Astrocyte of the cerebellum (primary cell): ENCODE data around the gene FARS2.

Experiments
- DNase-seq: peaks from one replicate; pipeline ENCODE4 v3.0.0-alpha.2; 2011; ENCODE audit warnings: low read depth
- H3K4me3 ChIP-seq: 2 replicates; pipeline ENCODE4 v1.5.1; 2011; ENCODE audit warnings: mild to moderate bottlenecking, low read depth, low read length, moderate library complexity
- CTCF ChIP-seq: IDR thresholded peaks from 2 replicates; pipeline ENCODE4 v1.5.1; 2012; ENCODE audit warnings: low read length, low read depth, moderate library complexity, mild to moderate bottlenecking; ENCODE audit errors: missing control alignments
- in situ Hi-C: cut with HindIII; loops from 2 replicates; pipeline ENCODE4 v1.10.0; 2017; ENCODE audit warnings: low sequenced_read_pairs

Gene FARS2

GRCh38 chr6:5672581-5673011, 411.3 kb downstream of the FARS2 start:
- in situ Hi-C loops: no loop called here
- no peak for TF ChIP-seq CTCF
- peak; percentile 59 for DNase-seq
- H3K4me3 ChIP-seq: no peak overlapping the region

DNA sequence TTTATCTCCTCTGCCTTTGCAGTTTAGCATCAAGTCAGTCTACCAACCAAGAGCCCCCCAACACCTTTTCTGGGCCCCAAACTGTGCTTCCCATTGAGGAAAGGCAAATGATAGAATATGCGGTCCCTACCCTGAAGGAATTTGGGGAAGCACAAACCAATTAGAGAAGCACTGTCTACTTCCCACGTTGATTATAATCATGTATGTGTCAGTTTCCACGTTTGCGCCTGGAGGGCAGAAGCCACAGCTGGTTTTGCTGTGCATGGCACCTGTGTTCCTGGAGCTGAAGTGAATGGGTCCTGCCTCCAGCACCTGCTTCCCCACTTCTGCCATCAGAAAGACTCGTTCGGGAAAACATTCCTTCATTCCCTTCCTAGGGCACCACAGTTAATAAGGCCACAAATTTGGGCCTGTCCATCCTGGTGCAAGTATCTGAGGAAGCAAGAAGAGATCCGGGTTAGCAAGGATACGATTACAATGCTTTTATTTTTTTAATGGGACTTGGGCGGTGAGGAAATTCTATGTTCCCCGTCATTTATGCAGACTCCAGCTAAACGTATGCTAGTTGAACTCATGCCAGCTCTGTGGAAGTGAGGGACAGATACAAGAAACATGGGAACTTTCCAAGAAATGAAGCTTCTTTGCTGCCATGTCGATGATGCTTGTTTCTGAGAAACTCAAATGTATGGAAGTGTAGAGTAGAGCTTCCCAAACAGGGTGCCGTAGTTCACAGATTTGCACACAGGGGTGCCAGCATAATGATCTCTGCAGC, 411.9 kb downstream of the FARS2 start:
- in situ Hi-C loops: no loop called here
- no peak overlapping the region for H3K4me3 ChIP-seq
- DNase-seq: no peak
- TF ChIP-seq CTCF: no peak

- TF ChIP-seq CTCF: no peak
- in situ Hi-C loops: no loop called here
- no peak for DNase-seq
Observed at GRCh38 chr6:5674141-5674540, 412.8 kb downstream of the FARS2 start.

DNA sequence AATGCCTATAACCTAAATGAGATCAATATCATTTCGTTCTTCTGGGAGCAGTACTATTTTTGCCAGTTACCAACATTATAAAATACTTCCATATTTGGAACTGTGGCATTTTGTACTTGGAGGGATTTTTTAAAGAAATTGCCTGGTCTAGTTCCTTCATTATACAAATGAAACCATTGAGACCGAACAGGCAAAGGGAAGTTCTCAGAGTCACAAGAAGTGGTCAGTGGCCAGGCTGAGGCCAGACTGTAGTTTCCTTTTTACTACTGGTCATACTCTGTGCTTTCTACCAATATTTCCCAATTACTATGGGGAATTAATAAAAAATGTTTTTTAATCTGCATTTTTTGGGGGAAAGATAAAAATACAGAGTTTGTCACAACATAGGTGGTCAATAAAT, 413.4 kb downstream of the FARS2 start:
- TF ChIP-seq CTCF: no peak
- in situ Hi-C loops: no loop called here
- DNase-seq: no peak

More at GRCh38 chr6:5674141-5674540, 412.8 kb downstream of the FARS2 start:
- H3K4me3 ChIP-seq: no peak overlapping the region

DNA sequence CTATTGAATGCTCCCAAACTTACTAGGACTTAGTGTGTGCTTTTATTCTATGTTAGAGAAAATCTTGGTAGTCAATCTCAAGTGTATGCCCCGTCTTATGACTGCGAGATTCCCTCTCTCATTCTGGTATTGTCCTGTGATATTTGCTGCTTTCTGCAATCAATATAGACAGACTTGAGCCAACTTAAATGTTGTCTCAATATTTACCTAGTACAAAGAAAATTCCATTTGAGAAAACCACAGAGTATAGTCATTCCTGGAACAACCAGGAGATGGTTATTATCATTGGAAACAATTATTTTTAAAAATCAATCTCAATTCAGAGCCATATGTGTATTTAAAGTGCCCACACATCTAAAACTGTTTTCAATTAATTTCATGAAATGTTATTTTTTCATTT, 415.4 kb downstream of the FARS2 start:
- no peak for DNase-seq
- in situ Hi-C loops: no loop called here
- TF ChIP-seq CTCF: no peak
- no peak overlapping the region for H3K4me3 ChIP-seq

More for the DNA sequence above, 413.4 kb downstream of the FARS2 start:
- H3K4me3 ChIP-seq: no peak overlapping the region

DNA sequence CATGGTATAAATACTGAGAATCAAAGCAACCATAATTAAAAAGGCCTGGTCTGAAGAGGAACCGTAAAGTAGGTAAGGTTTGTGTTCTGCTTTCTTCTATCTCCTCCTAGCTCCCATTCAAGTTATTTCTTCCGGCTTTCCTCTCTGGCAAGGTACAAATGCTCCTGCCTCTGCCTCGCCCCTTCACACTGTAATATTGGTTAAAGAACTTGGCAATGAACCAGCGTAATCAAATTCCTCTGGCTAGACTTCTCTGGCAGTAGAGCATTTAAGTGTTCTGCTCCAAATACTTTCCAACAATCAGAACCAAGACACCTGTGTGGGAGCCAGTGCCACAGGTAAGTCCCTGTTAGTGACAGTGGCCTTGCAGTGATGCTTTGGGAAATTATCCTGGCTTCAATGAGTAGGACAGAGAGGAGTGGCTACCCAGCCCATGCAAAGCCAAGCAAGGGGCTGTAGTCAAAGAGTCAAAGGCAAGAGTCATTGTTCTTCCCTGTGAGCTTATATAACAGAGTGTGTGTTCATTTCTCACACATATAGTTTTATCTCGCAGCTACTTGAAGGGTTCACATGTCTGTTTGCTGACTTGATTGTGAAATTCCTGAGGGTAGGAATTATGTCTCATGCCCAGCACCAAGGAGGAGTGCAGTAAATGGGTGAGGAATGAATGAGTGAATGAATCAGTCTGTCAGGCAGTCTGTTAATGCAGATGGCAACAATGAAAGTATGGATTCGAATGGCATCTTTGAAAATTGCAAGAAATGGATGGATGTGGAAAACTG, 416.1 kb downstream of the FARS2 start:
- TF ChIP-seq CTCF: no peak
- no peak for DNase-seq
- in situ Hi-C loops: no loop called here
- H3K4me3 ChIP-seq: no peak overlapping the region
